Left lobe of liver (tissue), 2 donors: ENCODE measurements around the gene USP27X. TPM values are rescaled to one million over a fixed set of nuclear protein-coding genes. Genes with fewer than 3 reads are reported as not detected.

ENCODE experiments used
- ATAC-seq: fragments of 200-7000 bp; cut with Tn5 transposase; one replicate; pipeline ENCODE4 v1.9.1; 2020; ENCODE audit warnings: mild to moderate bottlenecking, moderate library complexity
- DNase-seq: peaks from one replicate; pipeline ENCODE4 v3.0.0-alpha.2; 2020; ENCODE audit warnings: low spot score
- total RNA-seq: library from RNA; stranded (reverse); gene quantifications from one replicate; pipeline ENCODE4 v1.2.1, GENCODE V29; 2021
- donor health status: DM: no; HTN: no; CAD: no; lungs with moderate emphysema.
- donor health status: DM: no; HTN: yes; CAD: no.

The USP27X gene
- 0.91 TPM for total RNA-seq

DNA sequence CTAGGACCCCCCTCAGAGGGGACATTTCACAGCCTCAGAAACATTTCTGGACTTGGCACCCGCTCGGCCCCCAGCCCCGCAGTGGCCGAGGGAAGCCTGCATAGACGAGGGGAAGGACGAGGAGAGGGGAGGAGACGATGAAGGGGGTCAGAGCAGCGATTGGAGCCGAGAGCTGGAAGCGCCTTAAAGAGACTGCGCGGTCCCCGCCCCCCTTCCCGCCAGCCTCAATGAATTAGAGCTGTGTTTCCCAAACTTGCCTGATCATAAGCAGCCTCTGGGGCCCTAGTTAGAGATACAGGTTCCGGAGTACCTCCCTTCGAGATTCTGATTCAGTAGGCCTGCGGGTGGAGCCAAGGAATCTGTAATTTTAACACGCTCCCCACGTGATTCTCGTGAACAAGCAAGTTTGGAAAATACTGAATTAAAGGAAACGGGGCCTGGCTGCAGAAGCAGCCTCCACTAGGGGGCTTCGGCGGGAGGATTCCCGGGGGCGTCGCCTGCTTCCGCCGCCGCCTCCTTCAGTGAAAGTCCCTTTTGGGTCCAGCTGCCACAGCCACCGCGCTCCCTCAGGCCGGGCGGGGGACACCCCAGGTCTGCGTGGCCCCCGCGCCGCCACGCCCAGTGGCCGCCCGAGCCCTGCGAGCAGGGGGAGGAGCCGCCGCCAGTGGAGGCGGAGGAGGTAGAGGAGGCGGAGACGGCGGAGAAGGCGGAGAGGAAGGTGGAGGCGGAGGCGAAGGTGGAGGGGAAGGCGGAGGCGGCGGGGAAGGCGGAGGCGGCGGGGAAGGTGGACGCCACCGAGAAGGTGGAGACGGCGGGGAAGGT lies at the start of gene USP27X:
TSS of gene USP27X (plus strand) at position 651 of the 822 bp plus-strand sequence. CDS start 824 bp downstream, outside the sequence.
- peak; percentile 91 for ATAC-seq

GRCh38 chrX:49838374-49838773 lies 40.9 kb upstream of the USP27X start:
- peak; percentile 81 for ATAC-seq
- no peak for DNase-seq

More for the DNA sequence above, at the start of gene USP27X:
- DNase-seq, result peak; percentile 77

GRCh38 chrX:49840679-49841078 lies 38.6 kb upstream of the USP27X start:
- ATAC-seq (peak; percentile 85), DNase-seq (peak; percentile 55)

- no peak for DNase-seq
- ATAC-seq, result peak; percentile 37
Observed at GRCh38 chrX:49842621-49843020, 36.7 kb upstream of the USP27X start.

DNA sequence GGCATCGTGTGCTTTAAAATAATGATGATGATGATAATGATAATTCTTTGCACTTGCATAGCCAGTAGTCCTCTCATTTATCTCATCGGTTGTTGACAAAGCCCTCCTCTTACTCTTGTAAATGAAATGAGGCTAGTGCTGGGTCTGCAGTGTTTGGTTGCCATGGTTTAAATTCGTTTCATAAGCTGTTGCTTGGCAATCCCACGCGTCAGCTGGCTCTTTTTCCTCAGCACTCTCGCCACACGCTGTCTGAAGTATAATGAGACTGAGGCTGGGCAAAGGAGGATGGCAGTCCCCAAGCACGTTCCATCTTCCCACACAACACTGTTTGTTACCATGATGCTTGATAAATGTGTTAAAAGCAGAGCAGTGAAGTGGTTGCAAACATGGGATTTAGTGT lies 34.7 kb upstream of the USP27X start:
- ATAC-seq (no peak), DNase-seq (no peak)

DNA sequence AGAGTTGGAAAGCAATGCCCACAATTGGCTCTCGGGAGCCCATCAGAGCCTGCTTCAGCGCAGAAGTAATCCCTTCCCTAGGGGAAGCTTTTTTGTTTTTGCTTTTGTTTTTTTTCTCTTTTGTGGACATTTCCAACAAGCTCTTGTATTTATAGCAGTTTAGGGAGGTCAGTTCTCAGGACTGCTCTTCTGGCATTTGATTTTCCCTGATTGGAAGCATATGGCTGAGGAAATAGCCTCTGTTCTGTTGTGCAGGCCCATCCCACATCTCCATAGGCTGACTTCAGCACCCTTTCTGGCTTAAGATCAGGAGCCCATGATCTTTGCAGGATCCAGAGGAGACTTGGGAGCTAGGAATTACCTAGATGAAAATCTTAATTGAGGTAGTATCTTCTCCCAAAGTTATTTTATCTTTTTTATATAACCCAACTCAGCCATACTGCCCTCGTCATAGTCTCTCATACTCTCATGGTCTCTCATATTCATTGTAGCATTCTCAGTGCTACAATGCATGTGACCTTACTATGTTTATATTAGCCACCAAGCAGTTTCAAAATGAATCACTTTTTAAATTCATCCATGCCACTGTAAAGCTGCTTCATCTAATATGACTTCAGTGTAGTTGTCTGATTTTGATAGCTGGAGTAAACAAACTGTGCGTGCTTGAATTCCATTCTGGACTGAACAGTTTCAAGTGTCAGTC lies 33.4 kb upstream of the USP27X start:
- ATAC-seq, result no peak
- DNase-seq, result no peak

GRCh38 chrX:49846522-49846921 lies 32.8 kb upstream of the USP27X start:
- DNase-seq (no peak), ATAC-seq (no peak)

DNA sequence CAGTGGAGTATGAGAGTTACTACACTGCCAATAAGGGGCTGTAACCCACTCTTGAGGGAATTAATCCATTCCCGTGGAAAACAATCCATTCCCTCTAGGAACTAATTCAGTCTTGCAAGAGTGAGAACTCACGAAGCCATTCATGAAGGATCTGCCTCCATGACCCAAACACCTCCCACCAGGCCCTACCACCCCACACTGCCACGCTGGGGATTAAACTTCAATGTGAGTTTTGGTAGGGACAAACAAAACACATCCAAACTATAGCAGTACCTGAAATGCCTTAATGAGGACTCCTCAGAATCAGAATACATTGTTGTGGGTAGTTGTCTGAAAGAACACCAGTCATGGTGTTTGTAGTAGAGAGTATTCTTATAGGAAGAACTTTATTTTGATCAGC lies 31.0 kb upstream of the USP27X start:
- DNase-seq (no peak), ATAC-seq (no peak)

DNA sequence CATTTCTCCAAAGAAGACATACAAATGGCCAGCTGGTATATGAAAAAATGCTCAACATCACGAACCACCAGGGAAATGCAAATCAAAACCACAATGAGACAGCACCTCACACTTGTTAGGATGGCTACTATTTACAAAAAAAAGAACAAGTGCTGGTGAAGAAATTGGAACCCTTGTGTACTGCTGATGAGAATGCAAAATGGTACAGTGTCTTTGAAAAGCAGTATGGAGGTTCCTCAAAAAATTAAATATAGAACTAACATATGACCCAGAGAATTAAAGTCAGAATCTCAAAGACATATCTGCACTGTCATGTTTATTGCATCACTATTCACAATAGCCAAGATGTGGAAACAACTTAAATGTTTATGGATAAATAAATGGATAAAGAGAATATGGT lies 29.3 kb upstream of the USP27X start:
- no peak for ATAC-seq
- DNase-seq, result no peak

DNA sequence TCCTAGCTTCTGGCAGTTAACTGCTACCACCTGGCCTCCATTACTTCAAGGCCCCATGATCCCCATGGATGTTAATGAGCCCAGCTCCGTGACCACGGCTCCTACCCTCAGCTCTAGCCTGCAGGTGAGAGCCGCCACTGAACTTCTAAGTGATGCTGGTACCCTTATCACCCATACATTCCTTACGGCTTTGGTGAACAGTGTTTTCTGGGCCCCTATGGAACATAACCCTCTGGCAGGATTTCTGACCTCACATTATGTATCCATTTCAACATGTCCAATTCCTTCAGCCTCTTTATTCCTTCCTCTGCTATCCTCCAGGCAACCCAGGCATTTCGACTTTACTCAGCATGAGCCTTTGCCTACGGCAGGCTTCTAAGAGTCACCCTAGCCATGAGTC lies 25.6 kb upstream of the USP27X start:
- no peak for DNase-seq
- no peak for ATAC-seq

GRCh38 chrX:49856819-49857218 lies 22.5 kb upstream of the USP27X start:
- DNase-seq (no peak), ATAC-seq (no peak)

- DNase-seq (no peak), ATAC-seq (no peak)
Observed at GRCh38 chrX:49858341-49858740, 20.9 kb upstream of the USP27X start.

DNA sequence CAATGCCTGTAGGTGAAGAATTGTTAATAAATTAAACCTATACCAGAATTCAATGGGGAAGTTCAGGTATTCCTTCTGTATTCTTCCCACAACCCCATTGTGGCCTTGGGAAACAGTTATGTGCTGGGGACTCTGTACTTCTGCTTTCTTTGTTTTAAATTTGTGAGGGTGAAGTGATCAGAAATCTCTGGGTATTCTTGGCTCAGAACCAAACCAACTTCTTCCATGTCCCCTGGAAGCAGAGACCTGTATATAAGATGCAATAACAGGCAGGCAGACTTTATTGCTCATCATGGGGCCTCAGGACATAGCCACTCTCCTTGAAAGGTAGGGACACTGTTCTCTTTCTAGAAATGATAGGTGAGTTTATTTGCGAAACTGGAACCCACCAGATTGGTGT lies 19.8 kb upstream of the USP27X start:
- ATAC-seq (no peak), DNase-seq (no peak)

DNA sequence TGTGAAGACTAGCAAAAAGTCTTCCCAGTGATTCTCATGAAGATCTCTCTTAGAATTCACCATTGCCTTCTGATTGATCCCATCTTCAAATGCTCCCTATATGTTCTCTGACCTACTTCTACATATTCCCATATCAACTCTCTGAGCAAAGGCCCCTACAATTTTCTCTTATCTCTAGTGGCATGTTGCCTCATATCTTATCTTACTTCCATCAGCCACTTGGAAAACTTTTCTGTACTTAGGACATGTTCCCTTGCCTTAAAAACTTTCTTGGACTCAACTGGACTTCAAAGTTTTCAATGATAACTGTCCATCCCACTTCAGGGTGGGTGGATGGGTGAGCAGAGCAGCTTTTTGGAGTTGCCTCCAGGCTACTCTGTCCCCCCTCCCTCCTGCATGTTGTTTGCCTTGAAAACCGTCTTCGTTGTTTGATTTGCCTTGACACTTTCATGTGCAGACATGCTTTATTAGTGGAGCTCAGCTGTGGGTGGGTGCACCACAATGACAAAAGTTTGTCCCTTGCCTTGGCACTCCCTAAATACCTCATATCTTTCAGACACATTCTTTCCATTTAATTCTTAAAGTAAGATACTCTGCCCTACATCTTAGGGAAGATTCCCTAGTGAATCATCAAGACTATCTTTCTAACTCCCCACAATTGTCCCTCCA lies 18.3 kb upstream of the USP27X start:
- DNase-seq (no peak), ATAC-seq (no peak)

DNA sequence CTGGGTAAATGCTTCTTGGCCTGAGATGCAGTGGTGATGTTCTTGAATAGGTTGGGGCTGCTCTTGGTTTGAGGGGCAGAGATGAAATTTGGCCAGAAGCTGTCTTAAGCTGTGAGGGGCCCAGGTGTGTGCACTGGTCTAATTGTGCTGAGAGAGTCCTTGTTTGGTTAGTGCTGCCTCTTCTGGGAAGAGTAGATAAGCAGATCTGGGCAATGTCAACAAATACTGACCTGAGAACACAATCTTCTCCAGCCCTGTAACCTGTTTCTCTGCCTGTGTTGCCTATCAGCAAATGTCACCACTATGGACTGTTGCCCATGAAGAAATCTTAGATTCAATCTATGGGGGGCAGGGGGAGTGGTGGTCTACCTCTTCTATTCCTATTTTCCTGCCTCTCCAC lies 17.2 kb upstream of the USP27X start:
- peak; percentile 89 for ATAC-seq
- DNase-seq, result no peak

GRCh38 chrX:49868739-49869138 lies 10.5 kb upstream of the USP27X start:
- DNase-seq (no peak), ATAC-seq (no peak)

- DNase-seq (peak; percentile 40), ATAC-seq (peak; percentile 48)
Observed at GRCh38 chrX:49876750-49877149, 2.5 kb upstream of the USP27X start.

DNA sequence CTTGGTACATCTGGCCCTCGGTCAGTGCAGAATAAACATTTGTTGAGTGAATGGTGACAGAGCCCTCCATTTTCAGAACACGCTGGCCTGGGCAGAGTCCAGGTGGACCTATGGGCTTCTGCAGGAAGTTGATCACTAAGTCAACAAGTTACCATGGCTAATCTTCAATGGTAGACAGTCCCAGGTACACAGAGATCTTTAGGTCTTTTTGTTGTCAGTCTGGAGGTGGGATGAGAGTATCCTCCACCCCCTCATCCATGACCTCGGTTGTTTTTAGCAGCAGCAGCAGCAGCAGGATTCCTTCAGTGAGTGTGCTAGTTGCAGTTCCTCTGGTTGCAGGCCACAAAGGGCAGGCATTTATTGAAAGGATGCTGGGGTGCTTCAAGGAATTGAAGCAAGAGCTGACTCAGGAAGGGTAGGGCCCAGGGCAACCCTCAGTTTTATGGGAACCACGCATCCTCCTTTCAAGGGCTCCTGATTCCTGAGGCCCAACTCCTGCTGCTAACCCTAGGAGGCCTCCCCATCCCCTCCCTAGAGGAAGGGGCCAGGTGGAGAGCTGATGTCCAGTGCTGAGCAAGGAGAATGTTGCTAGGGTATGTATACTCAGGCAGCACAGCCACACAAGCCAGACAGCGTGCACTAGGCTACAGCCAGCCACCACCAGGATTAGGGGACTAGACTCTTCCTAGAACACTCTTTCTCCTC lies 1.7 kb upstream of the USP27X start:
- DNase-seq (peak; percentile 47), ATAC-seq (peak; percentile 32)

GRCh38 chrX:49878128-49878833 lies 1.0 kb upstream of the USP27X start:
- DNase-seq, result no peak
- ATAC-seq, result no peak

GRCh38 chrX:49879656-49880277 lies 483 bp downstream of the USP27X start:
- DNase-seq, result no peak
- ATAC-seq, result peak; percentile 36
